Psoas muscle (tissue), 8 donors: ENCODE measurements around the gene PCGF2. TPM values are rescaled to one million over a fixed set of nuclear protein-coding genes. Genes with fewer than 3 reads are reported as not detected.

Source experiments
- ATAC-seq, 4 donors: fragments of 200-7000 bp; cut with Tn5 transposase; one replicate each; pipeline ENCODE4 v1.9.1; 2020; ENCODE audit warnings: moderate library complexity in 3 of 4, mild to moderate bottlenecking in 2 of 4
- DNase-seq, 2 donors: peaks; one replicate each; pipeline ENCODE4 v3.0.0-alpha.2; 2020
- H3K27ac ChIP-seq: fragments of 200-600 bp; one replicate; pipeline ENCODE4 v1.8.0; 2022
- H3K27me3 ChIP-seq, 3 donors: fragments of 200-600 bp in 1 of 3; one replicate each; pipeline versions ENCODE4 v1.6.1 to v1.8.0; 2013 to 2022; ENCODE audit warnings: low read length in 2 of 3, mild to moderate bottlenecking in 2 of 3, moderate library complexity in 1 of 3; ENCODE audit not compliant: insufficient read depth in 3 of 3
- H3K36me3 ChIP-seq, 2 donors: fragments of 200-600 bp in 1 of 2; one replicate each; pipeline versions ENCODE4 v1.6.1 to v1.8.0; 2013 to 2022; ENCODE audit warnings: low read depth in 1 of 2, mild to moderate bottlenecking in 1 of 2, moderate library complexity in 1 of 2; ENCODE audit not compliant: insufficient read depth in 1 of 2
- H3K4me1 ChIP-seq: fragments of 200-600 bp; one replicate; pipeline ENCODE4 v1.8.0; 2022
- H3K4me3 ChIP-seq: fragments of 200-600 bp; one replicate; pipeline ENCODE4 v1.8.0; 2022; ENCODE audit warnings: mild to moderate bottlenecking
- H3K9me3 ChIP-seq: fragments of 200-600 bp; one replicate; pipeline ENCODE4 v1.8.0; 2022
- WGBS, 3 donors: extraction: QIAGEN DNeasy Blood & Tissue Kit; methylation state at CpG; one replicate each; pipeline versions ENCODE4 v1.1.6 to v1.1.7; 2013; 5-methylcytosine and 5-hydroxymethylcytosine counted together
- intact Hi-C, 2 donors: fragments of 100-400 bp; cut with DNase I; formaldehyde crosslinking; loops; one replicate each; pipeline versions ENCODE4 v1.11.0 to v1.14.2; 2022
- polyA plus RNA-seq, 3 donors: library from polyadenylated mRNA; stranded (reverse); fragments of 200-250 nt; gene quantifications; one replicate each; pipeline ENCODE4 v1.2.3, GENCODE V29; 2013
- total RNA-seq, 4 donors: library from RNA; stranded (reverse); fragmentation: NEBNext Ultra II Directional in 2 of 4; extraction: Animal tissue kit (Norgen Biotek cat#: 25700) in 2 of 4; gene quantifications; one replicate each; pipeline versions ENCODE4 v1.2.1 to v1.2.4, GENCODE V29; 2021 to 2023
- TF ChIP-seq, protein P1 (sequence below): fragments of 200-600 bp; IDR thresholded peaks from one replicate; pipeline ENCODE4 v1.8.0; 2022; ENCODE audit warnings: antibody characterized with exemption
- donor health status: healthy with polysubstance abuse.
- donor health status: DM: no; HTN: no; CAD: no; lungs with moderate emphysema.
- donor health status: Bipolar disorder and iron deficiency.
- donor health status: healthy.
- donor health status: DM: yes; HTN: yes; CAD: no.
- donor health status: DM: no; HTN: no; CAD: no.
- donor health status: DM: no; HTN: no; CAD: no.
- donor health status: DM: yes; HTN: yes; CAD: no.

The PCGF2 gene
- total and polyA plus RNA-seq, 7 donors: 3.3 to 10.8 (median 7.1) TPM

DNA sequence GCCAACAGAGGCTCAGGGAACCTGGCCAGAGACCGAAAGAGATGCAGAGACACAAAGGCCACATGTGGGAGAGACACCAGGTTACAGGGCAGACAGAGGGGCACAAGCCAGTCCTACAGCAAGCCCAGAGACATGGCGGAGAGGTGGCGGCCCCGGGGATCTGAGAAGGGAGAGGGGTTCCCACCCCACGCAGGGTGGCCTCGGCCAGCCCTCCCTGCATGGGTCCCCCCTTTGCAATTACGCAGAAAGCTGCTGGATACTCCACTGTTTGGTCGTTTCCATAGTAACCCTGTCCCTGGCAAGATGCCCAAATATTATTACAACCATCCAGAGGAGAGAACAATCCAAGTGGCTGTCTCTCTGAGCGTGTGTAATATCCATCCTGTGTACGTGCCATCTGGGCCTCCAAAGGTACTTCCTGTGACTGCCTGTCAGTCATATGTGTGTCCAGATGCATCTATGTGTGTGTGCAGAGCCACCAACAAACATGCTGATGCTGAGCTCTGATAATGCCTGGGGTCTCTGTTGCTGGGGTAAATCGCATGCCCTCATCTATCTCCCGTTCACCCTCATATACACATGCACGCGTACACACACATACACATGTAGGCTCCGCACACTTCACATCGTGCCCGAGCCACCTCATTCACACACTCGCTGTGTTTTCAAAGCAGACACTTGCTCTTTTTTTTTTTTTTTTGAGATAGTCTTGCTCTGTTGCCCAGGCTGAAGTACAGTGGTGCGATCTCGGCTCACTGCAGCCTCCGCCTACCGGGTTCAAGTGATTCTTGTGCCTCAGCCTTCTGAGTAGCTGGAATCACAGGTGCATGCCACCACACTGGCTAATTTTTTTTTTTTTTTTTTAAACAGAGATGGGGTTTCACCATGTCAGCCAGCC lies 5.5 kb downstream of the PCGF2 start:
- intact Hi-C loops: no loop called here
- DNase-seq (peak in 1 of 2 donors; percentile 59), ATAC-seq (peak; percentile 19 to 56 (median 42))
- WGBS, 3 donors: 27 to 32% (median 30%) methylated on average over 22 of the region's 22 CpGs
- Histone ChIP-seq H3K4me3 (no peak overlapping the region), H3K9me3 (no peaks in the 10 kb centered on the region), H3K36me3 (peaks cover 0 to 7% of the 10 kb centered on the region in 2 donors), H3K27me3 (peaks cover 0 to 21% (median 2%) of the 10 kb centered on the region in 3 donors), H3K27ac (peak overlapping the region; percentile 70), H3K4me1 (peaks cover 16% of the 10 kb centered on the region)
- TF ChIP-seq, protein P1, sequence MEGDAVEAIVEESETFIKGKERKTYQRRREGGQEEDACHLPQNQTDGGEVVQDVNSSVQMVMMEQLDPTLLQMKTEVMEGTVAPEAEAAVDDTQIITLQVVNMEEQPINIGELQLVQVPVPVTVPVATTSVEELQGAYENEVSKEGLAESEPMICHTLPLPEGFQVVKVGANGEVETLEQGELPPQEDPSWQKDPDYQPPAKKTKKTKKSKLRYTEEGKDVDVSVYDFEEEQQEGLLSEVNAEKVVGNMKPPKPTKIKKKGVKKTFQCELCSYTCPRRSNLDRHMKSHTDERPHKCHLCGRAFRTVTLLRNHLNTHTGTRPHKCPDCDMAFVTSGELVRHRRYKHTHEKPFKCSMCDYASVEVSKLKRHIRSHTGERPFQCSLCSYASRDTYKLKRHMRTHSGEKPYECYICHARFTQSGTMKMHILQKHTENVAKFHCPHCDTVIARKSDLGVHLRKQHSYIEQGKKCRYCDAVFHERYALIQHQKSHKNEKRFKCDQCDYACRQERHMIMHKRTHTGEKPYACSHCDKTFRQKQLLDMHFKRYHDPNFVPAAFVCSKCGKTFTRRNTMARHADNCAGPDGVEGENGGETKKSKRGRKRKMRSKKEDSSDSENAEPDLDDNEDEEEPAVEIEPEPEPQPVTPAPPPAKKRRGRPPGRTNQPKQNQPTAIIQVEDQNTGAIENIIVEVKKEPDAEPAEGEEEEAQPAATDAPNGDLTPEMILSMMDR: no peak

DNA sequence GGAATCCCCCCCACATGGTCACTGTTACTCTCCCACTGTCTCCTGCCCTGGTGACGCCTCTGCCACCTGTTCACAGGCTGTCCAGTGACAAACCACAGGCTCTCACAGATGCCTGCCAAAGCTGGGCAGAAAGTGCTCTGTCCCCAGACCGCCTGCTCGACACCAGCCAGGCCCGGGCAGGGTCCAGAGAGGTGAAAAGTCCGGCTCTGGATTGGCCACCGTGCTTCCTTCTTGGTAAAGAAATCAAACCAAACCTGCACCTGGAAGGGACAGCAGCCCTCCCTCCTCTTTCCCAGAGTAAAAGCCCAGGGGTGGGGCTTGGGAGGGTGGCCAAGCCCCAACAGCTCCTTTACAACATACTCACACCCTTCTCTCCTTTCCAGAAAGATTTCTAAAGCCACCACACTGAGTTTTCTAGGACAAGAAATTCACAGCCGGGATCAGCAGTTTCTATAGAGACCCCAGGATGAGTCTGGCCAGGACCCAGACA lies 6.2 kb downstream of the PCGF2 start:
- Histone ChIP-seq H3K27me3 (peaks cover 0 to 14% (median 0%) of the 10 kb centered on the region in 3 donors), H3K36me3 (peaks cover 0 to 11% of the 10 kb centered on the region in 2 donors), H3K27ac (peak overlapping the region; percentile 70), H3K4me1 (peaks cover 16% of the 10 kb centered on the region), H3K9me3 (no peaks in the 10 kb centered on the region), H3K4me3 (no peak overlapping the region)
- 11 to 16% (median 12%) methylated on average over 7 of the region's 7 CpGs for WGBS, 3 donors
- TF ChIP-seq, protein P1: no peak
- peak; percentile 55 to 62 for DNase-seq
- intact Hi-C loops: no loop called here
- peak; percentile 49 to 94 (median 86) for ATAC-seq

DNA sequence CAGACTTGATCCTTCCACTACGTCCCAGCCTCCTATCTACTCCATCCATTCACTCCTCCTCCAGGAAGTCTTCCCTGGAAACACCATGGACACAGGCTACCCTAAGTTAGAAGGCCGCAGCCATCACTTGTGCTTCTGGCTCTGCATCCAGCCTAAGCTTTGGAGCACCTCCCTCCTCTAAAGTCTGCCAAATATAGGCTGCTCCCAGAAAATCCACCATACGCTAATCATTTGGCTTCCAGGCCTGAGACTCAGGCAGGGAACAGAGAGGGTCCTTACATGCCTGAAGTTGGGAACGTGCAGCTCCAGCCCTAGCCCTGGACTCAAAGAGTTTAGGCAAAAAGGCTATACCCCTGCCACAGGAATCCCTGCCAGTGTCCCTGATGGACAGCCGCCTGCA lies 6.7 kb downstream of the PCGF2 start:
- H3K4me3 ChIP-seq: no peak overlapping the region
- no peaks in the 10 kb centered on the region for H3K9me3 ChIP-seq
- WGBS, 3 donors: 57 to 66% (median 60%) methylated on average over 5 of the region's 5 CpGs
- peaks cover 0 to 11% of the 10 kb centered on the region in 2 donors for H3K36me3 ChIP-seq
- TF ChIP-seq, protein P1: no peak
- ATAC-seq (no peak), DNase-seq (peak in 1 of 2 donors; percentile 38)
- intact Hi-C loops: no loop called here
- peaks cover 0 to 9% (median 0%) of the 10 kb centered on the region in 3 donors for H3K27me3 ChIP-seq
- peaks cover 16% of the 10 kb centered on the region for H3K4me1 ChIP-seq
- H3K27ac ChIP-seq: peak overlapping the region; percentile 70

DNA sequence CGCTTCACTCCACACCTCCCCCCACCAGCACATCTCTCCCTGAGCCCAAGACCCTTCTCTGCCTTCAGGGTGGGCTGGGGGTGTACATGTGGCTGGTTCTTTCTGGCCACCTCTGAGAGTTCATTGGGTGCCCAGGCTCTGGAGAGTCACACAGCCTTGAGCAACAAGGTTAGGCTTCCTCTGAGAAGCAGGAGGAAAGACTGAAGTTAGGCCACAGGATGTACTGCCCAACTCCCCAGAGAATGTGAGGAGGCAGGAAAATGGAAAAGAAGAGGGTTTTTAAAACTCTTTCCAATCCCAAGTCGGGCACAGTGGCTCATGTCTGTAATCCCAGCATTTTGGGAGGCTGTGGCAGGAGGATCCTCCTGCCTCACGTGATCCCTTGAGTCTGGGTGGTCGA lies 7.3 kb downstream of the PCGF2 start:
- H3K27me3 ChIP-seq: peaks cover 0 to 5% (median 0%) of the 10 kb centered on the region in 3 donors
- peaks cover 16% of the 10 kb centered on the region for H3K4me1 ChIP-seq
- no peaks in the 10 kb centered on the region for H3K9me3 ChIP-seq
- 63 to 71% (median 67%) methylated on average over 4 of the region's 4 CpGs for WGBS, 3 donors
- H3K27ac ChIP-seq: no peak overlapping the region
- ATAC-seq (no peak), DNase-seq (peak in 1 of 2 donors; percentile 12)
- TF ChIP-seq, protein P1: no peak
- H3K36me3 ChIP-seq: peaks cover 0 to 11% of the 10 kb centered on the region in 2 donors
- intact Hi-C loops: no loop called here
- no peak overlapping the region for H3K4me3 ChIP-seq
